ENCODE results near the gene CGNL1.

DNA sequence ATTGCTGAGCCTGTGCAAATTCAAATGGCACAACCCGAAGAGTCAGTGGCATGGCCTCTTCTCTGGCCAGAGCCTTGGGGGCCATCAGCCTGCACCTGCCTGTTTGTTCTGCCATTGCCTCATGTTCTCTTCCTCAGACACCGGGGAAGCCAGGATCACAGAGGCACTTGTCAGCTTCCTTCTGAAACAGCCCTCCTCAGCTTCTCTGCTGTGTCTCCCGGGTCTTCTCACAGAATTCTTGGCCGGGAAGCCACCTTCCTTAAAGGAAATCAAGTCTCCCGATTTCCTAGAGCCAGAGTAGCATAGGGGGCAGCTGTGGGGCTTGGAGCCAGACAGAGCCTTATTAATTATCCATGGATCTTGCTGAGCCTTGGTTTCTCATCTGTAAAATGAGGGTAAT lies 47.4 kb upstream of the CGNL1 start:
- TF ChIP-seq, protein P1, sequence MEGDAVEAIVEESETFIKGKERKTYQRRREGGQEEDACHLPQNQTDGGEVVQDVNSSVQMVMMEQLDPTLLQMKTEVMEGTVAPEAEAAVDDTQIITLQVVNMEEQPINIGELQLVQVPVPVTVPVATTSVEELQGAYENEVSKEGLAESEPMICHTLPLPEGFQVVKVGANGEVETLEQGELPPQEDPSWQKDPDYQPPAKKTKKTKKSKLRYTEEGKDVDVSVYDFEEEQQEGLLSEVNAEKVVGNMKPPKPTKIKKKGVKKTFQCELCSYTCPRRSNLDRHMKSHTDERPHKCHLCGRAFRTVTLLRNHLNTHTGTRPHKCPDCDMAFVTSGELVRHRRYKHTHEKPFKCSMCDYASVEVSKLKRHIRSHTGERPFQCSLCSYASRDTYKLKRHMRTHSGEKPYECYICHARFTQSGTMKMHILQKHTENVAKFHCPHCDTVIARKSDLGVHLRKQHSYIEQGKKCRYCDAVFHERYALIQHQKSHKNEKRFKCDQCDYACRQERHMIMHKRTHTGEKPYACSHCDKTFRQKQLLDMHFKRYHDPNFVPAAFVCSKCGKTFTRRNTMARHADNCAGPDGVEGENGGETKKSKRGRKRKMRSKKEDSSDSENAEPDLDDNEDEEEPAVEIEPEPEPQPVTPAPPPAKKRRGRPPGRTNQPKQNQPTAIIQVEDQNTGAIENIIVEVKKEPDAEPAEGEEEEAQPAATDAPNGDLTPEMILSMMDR (IDR thresholded peaks at IDR 0.05) = no peak
- TF ChIP-seq POLR2AphosphoS5 (IDR thresholded peaks at IDR 0.05) (no peak), POLR2A (IDR thresholded peaks at IDR 0.05) (no peak), EP300 (IDR thresholded peaks at IDR 0.05) (no peak)
